Smooth muscle cell (in vitro differentiated cells): ENCODE results near the gene ISYNA1. TPM values are rescaled to one million over a fixed set of nuclear protein-coding genes. Genes with fewer than 3 reads are reported as not detected.

ENCODE experiments used
- DNase-seq: peaks from one replicate; lab custom pipeline; 2025; ENCODE audit not compliant: unreplicated experiment; lab: John Stamatoyannopoulos, UW
- H2AFZ ChIP-seq: fragments of 200-600 bp; sonication (generic); 2 replicates; pipeline ENCODE4 v1.6.0; 2016; ENCODE audit warnings: antibody characterized with exemption, low read depth, mild to moderate bottlenecking
- H3F3A ChIP-seq: fragments of 200-600 bp; sonication (generic); 2 replicates; pipeline ENCODE4 v1.6.0; 2017; ENCODE audit warnings: antibody characterized with exemption, low read depth
- H3K27ac ChIP-seq: fragments of 200-600 bp; sonication (generic); 2 replicates; pipeline ENCODE4 v1.5.1; 2016; ENCODE audit warnings: low read depth, mild to moderate bottlenecking
- H3K27me3 ChIP-seq: fragments of 200-600 bp; sonication (generic); 2 replicates; pipeline ENCODE4 v1.6.1; 2016; ENCODE audit warnings: low read depth, mild to moderate bottlenecking
- H3K36me3 ChIP-seq: fragments of 200-600 bp; sonication (generic); 2 replicates; pipeline ENCODE4 v1.5.1; 2016; ENCODE audit warnings: low read depth
- H3K4me1 ChIP-seq: fragments of 200-600 bp; sonication (generic); 2 replicates; pipeline ENCODE4 v1.5.1; 2016; ENCODE audit warnings: low read depth
- H3K4me2 ChIP-seq: fragments of 200-600 bp; sonication (generic); 2 replicates; pipeline ENCODE4 v1.6.0; 2016; ENCODE audit warnings: mild to moderate bottlenecking
- H3K4me3 ChIP-seq: fragments of 200-600 bp; sonication (generic); 2 replicates; pipeline ENCODE4 v1.5.1; 2016; ENCODE audit warnings: mild to moderate bottlenecking
- H3K79me2 ChIP-seq: fragments of 200-600 bp; sonication (generic); 2 replicates; pipeline ENCODE4 v1.6.0; 2016; ENCODE audit warnings: low read depth, mild to moderate bottlenecking
- H3K9ac ChIP-seq: fragments of 200-600 bp; sonication (generic); 2 replicates; pipeline ENCODE4 v1.6.0; 2016; ENCODE audit warnings: low read depth
- H3K9me3 ChIP-seq: fragments of 200-600 bp; sonication (generic); replicated peaks from 2 replicates; pipeline ENCODE4 v1.5.1; 2016; ENCODE audit warnings: low read depth
- H4K20me1 ChIP-seq: fragments of 200-600 bp; sonication (generic); 2 replicates; pipeline ENCODE4 v1.6.0; 2016; ENCODE audit warnings: low read depth
- CTCF ChIP-seq: fragments of 200-600 bp; sonication (generic); IDR thresholded peaks from 2 replicates; pipeline ENCODE4 v1.5.1; 2017; ENCODE audit warnings: borderline replicate concordance, mild to moderate bottlenecking, antibody characterized with exemption; ENCODE audit not compliant: insufficient read depth, poor library complexity, severe bottlenecking
- WGBS: methylation state at CpG from one replicate; pipeline ENCODE4 v1.1.7; 2016; ENCODE audit warnings: low lambda C conversion rate; 5-methylcytosine and 5-hydroxymethylcytosine counted together
- polyA plus RNA-seq: library from polyadenylated mRNA; unstranded; fragments of >200 nt; fragmentation: Nextera tagmentation; extraction: Ambion mirVana; gene quantifications from 2 replicates; pipeline ENCODE4 v1.2.1, GENCODE V29; 2016
- total RNA-seq: library from RNA; depleted of rRNA; stranded (reverse); fragments of >200 nt; gene quantifications from 2 replicates; pipeline ENCODE4 v1.2.3, GENCODE V29; 2014

Gene ISYNA1
- total and polyA plus RNA-seq, 2 experiments from 2014 or later = 56.9 to 60.1 TPM

- WGBS = 27% methylated on average over 37 of the region's 39 CpGs
- Histone ChIP-seq H3K36me3 (no peaks in the 10 kb centered on the region), H3K9ac (no peak overlapping the region)
These were observed 19.3 kb downstream of the ISYNA1 start for GRCh38 chr19:18418483-18419194.

DNA sequence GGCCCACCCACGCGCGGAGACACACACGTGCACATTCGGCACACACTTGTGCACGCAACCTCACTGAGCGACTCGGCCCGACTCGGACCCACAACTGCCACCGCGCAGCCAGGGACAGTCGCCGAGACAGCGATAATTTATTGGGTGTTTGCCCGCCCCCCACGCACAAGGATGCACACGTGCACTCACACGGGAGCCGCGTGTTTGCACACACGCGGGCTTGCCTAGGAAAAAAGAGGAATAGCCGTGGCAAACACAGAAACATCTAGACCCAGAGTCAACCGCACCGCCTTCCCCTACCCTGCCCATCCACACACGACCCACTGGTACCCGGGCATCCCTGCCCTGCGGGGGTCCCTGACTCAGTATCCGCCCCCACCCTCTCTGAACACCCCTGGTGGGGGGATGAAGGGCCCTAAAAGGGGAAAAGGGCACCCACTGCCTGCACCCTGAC lies 19.9 kb downstream of the ISYNA1 start:
- no peak for DNase-seq
- no peaks in the 10 kb centered on the region for H3K27me3 ChIP-seq
- peak overlapping the region; percentile 53 for H3K4me3 ChIP-seq
- H3K36me3 ChIP-seq = no peaks in the 10 kb centered on the region
- H3K79me2 ChIP-seq = peaks cover 18% of the 10 kb centered on the region
- H4K20me1 ChIP-seq = peaks cover 31% of the 10 kb centered on the region
- H3F3A ChIP-seq = peaks cover 7% of the 10 kb centered on the region
- peaks cover 13% of the 10 kb centered on the region for H3K4me1 ChIP-seq
- peak overlapping the region; percentile 96 for H3K9ac ChIP-seq
- H3K27ac ChIP-seq = peak overlapping the region; percentile 99
- H3K4me2 ChIP-seq = peak overlapping the region; percentile 82
- H2AFZ ChIP-seq = no peak overlapping the region
- no peak for TF ChIP-seq CTCF
- H3K9me3 ChIP-seq = no peaks in the 10 kb centered on the region
- 16% methylated on average over 30 of the region's 30 CpGs for WGBS

More at GRCh38 chr19:18418483-18419194, 19.3 kb downstream of the ISYNA1 start:
- H3K79me2 ChIP-seq = peaks cover 24% of the 10 kb centered on the region
- H3K9me3 ChIP-seq = no peaks in the 10 kb centered on the region
- peak overlapping the region; percentile 99 for H3K27ac ChIP-seq
- DNase-seq = peak; percentile 43
- peak overlapping the region; percentile 52 for H3K4me3 ChIP-seq
- peak overlapping the region; percentile 82 for H3K4me2 ChIP-seq
- no peak for TF ChIP-seq CTCF
- H2AFZ ChIP-seq = no peak overlapping the region
- peaks cover 14% of the 10 kb centered on the region for H3K4me1 ChIP-seq
- peaks cover 7% of the 10 kb centered on the region for H3F3A ChIP-seq
- no peaks in the 10 kb centered on the region for H3K27me3 ChIP-seq
- H4K20me1 ChIP-seq = peaks cover 36% of the 10 kb centered on the region

- H4K20me1 ChIP-seq = peaks cover 24% of the 10 kb centered on the region
- peak overlapping the region; percentile 53 for H3K4me3 ChIP-seq
- peak overlapping the region; percentile 96 for H3K9ac ChIP-seq
- H3K79me2 ChIP-seq = peaks cover 12% of the 10 kb centered on the region
- no peak for TF ChIP-seq CTCF
- peaks cover 13% of the 10 kb centered on the region for H3K4me1 ChIP-seq
- WGBS = under 1% methylated on average over 36 of the region's 53 CpGs
- H3K4me2 ChIP-seq = peak overlapping the region; percentile 82
- H3K36me3 ChIP-seq = no peaks in the 10 kb centered on the region
- H2AFZ ChIP-seq = no peak overlapping the region
- H3F3A ChIP-seq = peaks cover 7% of the 10 kb centered on the region
- DNase-seq = peak; percentile 84
- no peaks in the 10 kb centered on the region for H3K9me3 ChIP-seq
- peak overlapping the region; percentile 99 for H3K27ac ChIP-seq
- no peaks in the 10 kb centered on the region for H3K27me3 ChIP-seq
These were observed 20.5 kb downstream of the ISYNA1 start for GRCh38 chr19:18417250-18418028.
